G401.6 (cell line): ENCODE measurements around the gene MBD3L2.
"Not testable (repeated sequence)": the region's sequence is repeated elsewhere in the genome, so short reads cannot be mapped to it uniquely, and the experiment has no call there.

ENCODE experiments used
- FAIRE-seq: peaks from 2 replicates; lab custom pipeline; 2012; peaks lifted over from hg19 to GRCh38; lab: Jason Lieb, UNC

MBD3L2 gene

GRCh38 chr19:7049021-7049420 is at the start of gene MBD3L2:
MBD3L2 (plus strand) TSS chr19:7049321; CDS start chr19:7049374, 53 bp downstream.
- not testable (repeated sequence) for FAIRE-seq

DNA sequence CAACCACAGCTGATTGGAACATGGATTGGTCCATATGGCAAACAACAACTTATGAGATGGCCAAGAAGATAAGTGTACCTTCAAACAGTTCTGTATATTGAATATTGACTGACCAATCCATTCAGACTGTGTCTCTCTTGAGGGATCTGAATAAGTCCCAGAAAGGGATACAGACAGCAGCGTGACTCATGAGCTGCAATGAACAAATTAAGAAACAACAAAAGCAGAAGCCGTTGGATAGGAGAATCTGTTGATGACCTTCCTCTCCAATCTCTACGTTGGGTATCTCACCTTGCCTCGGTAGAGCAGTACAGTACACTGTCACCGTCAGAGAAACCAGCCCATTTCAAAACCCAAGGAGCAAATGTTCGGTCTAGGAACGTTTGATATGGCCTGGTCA is 49.2 kb upstream of the MBD3L2 start:
- FAIRE-seq, result no peak

GRCh38 chr19:7000333-7000732 is 48.8 kb upstream of the MBD3L2 start:
- no peak for FAIRE-seq

DNA sequence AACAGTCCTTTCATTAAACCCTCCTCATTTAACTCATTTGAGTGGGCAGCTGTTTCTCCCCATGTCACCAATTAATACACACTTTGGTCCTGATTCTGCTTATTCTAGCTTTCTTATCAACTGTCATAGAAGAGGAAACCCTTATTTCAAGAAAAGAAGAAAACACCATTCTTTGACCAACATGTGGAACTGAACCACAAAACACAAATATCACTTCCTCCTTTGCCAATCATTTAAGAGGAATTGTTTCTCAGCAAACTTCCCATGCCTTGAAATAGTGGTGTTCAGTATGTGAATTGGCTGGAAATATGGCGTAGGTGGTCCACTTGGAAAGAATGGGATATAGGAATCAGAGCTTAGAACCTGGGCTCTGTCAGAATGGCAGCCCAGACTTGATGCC is 48.3 kb upstream of the MBD3L2 start:
- no peak for FAIRE-seq

GRCh38 chr19:7004313-7004931 is 44.7 kb upstream of the MBD3L2 start:
- FAIRE-seq, result no peak

GRCh38 chr19:7006135-7006704 is 42.9 kb upstream of the MBD3L2 start:
- FAIRE-seq, result no peak

DNA sequence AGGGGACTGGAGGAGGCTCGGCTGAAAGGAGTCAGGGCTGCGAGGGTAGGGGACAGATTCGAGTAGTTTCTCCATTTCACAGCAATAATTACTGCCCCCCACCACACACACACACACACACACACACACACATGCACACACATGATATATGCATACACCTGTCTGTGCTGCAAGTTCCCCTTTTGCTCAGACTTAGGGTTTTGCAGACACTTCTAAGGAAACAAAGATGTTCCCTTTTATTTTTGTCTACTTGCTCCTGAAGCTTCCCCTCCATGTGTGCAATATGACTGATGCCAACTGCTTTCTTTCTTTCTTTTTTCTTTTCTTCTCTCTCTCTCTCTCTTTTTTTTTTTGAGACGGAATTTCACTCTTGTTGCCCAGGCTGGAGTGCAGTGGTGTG is 41.3 kb upstream of the MBD3L2 start:
- no peak for FAIRE-seq

GRCh38 chr19:7010722-7011593 is 38.2 kb upstream of the MBD3L2 start:
- no peak for FAIRE-seq

GRCh38 chr19:7013678-7014077 is 35.4 kb upstream of the MBD3L2 start:
- FAIRE-seq, result no peak

- FAIRE-seq, result no peak
These were observed 30.3 kb upstream of the MBD3L2 start for GRCh38 chr19:7018828-7019227.

DNA sequence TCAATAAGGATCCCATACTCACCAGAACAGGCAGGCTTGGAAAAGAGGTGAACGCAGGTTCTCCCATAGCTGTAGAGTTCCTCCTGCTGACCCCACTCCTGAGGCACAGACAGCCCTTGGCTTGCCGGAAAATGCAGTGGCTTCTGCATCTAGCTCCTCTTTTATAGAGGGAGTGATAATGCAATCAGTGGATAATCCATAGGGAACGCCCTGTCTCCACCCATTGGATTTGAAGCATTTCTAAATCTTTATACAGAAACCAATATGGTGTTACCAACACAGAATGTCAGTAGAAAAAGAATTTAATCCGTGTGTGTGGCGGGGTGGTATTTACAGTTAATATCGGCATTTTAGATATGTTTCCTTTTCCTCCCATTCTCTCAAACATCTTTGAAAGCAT is 27.8 kb upstream of the MBD3L2 start, which contains the start of gene MBD3L2B:
Gene MBD3L2B (minus strand): TSS at position 101 of the 400 bp plus-strand sequence. CDS start 34 bp downstream, at position 67.
- not testable (repeated sequence) for FAIRE-seq

DNA sequence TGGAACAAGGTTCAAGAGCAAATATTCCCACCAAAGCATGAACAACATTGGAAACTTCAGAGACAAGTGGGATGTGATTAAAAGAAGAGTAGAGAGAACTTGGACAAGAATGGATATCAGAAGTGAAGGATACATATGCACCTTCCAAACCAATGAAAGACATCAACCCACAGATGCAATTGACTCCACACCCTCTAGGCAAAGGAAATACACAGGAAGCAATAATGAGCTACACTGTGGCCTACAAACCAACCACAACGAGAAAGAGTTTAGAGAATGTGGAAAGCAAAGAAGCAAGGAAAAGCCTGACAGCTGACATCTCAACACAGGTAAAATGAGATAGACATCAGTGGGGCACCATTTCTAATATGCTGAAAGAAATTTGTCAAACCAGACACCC is 20.3 kb upstream of the MBD3L2 start:
- FAIRE-seq, result not testable (repeated sequence)

DNA sequence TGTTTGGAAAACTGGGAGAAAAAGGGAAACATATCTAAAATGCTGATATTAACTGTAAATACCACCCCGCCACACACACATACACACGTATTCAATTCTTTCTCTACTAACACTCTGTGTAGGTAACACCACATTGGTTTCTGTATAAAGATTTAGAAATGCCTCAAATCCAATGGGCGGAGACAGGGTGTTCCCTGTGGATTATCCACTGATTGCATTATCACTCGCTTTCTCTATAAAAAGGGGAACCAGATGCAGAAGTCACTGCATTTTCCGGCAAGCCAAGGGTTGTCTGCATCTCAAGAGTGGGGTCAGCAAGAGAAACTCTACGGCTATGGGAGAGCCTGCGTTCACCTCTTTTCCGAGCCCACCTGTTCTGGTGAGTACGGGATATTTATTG is 18.8 kb upstream of the MBD3L2 start, which contains the start of gene MBD3L5:
Gene MBD3L5 (plus strand): TSS at position 301 of the 400 bp plus-strand sequence. CDS start 34 bp downstream, at position 335.
- FAIRE-seq, result not testable (repeated sequence)

GRCh38 chr19:7040079-7040478 is 9.0 kb upstream of the MBD3L2 start, which contains the start of gene MBD3L4:
MBD3L4 (minus strand) TSS chr19:7040179; CDS start chr19:7040144, 35 bp downstream.
- not testable (repeated sequence) for FAIRE-seq

DNA sequence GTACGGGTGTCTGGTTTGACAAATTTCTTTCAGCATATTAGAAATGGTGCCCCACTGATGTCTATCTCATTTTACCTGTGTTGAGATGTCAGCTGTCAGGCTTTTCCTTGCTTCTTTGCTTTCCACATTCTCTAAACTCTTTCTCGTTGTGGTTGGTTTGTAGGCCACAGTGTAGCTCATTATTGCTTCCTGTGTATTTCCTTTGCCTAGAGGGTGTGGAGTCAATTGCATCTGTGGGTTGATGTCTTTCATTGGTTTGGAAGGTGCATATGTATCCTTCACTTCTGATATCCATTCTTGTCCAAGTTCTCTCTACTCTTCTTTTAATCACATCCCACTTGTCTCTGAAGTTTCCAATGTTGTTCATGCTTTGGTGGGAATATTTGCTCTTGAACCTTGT is 7.6 kb upstream of the MBD3L2 start:
- not testable (repeated sequence) for FAIRE-seq

GRCh38 chr19:7051421-7051820 is 2.3 kb downstream of the MBD3L2 start:
- not testable (repeated sequence) for FAIRE-seq

- not testable (repeated sequence) for FAIRE-seq
These were observed 3.8 kb downstream of the MBD3L2 start for GRCh38 chr19:7052896-7053295.

GRCh38 chr19:7054635-7055368 is 5.7 kb downstream of the MBD3L2 start:
- FAIRE-seq, result not testable (repeated sequence)

- not testable (repeated sequence) for FAIRE-seq
These were observed 6.6 kb downstream of the MBD3L2 start for GRCh38 chr19:7055679-7056078.

DNA sequence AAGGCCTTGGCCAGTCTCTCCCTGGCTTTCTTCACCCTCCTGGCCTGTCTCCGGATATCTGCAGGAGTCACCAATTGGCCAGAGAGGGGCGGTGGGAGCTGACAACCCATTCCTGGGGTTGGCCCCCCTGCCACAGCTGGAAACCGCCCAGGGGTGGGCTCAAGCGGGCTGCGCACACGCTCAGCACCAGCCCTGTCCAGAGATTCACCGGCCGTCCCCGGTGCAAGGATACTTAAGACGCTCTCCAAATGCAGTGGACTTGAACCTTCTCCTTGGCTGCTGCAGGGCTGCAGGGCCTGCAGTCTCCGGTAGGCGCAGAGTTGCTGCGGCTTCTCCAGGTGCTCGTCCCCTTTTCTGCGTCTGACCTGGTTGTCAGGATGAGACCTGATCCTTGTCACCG is 7.2 kb downstream of the MBD3L2 start:
- FAIRE-seq, result not testable (repeated sequence)

DNA sequence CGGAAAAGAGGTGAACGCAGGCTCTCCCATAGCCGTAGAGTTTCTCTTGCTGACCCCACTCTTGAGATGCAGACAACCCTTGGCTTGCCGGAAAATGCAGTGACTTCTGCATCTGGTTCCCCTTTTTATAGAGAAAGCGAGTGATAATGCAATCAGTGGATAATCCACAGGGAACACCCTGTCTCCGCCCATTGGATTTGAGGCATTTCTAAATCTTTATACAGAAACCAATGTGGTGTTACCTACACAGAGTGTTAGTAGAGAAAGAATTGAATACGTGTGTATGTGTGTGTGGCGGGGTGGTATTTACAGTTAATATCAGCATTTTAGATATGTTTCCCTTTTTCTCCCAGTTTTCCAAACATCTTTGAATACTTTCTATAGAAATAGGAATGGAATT is 9.5 kb downstream of the MBD3L2 start, which contains the start of gene MBD3L3:
Gene MBD3L3 (minus strand): TSS at position 101 of the 400 bp plus-strand sequence. CDS start 71 bp downstream, at position 30.
- not testable (repeated sequence) for FAIRE-seq

GRCh38 chr19:7059977-7060376 is 10.9 kb downstream of the MBD3L2 start:
- FAIRE-seq, result not testable (repeated sequence)
